ENCODE measurements around the gene LRRC7.

- TF ChIP-seq RNF2 (IDR thresholded peaks at IDR 0.05; ENCODE audit: borderline replicate concordance, low read depth, low read length, missing control alignments, poor library complexity, severe bottlenecking): no peak
- TF ChIP-seq EZH2 (IDR thresholded peaks at IDR 0.05; ENCODE audit: low read depth, low read length, severe bottlenecking): no peak
Measured at GRCh38 chr1:70103770-70104169, 536.0 kb downstream of the LRRC7 start.
